ENCODE data around the gene TEP1. TPM values are rescaled to one million over a fixed set of nuclear protein-coding genes. Genes with fewer than 3 reads are reported as not detected.

The TEP1 gene
- total RNA-seq, 1 donor from 2014 or later: 28.5 TPM

GRCh38 chr14:20435582-20436362, 22.5 kb upstream of the TEP1 start, which contains the start of gene KLHL33:
TSS of gene KLHL33 (minus strand) at chr14:20436166. CDS start at chr14:20435811, 355 bp downstream.
- H3K4me1 Mint-ChIP-seq (ENCODE audit: low read depth): no peaks in the 10 kb centered on the region
- no peak within 1 kb of the TSS for H3K27ac Mint-ChIP-seq
- no peak for TF ChIP-seq CTCF (IDR thresholded peaks at IDR 0.05; ENCODE audit: unreplicated experiment)
- no peak for DNase-seq (ENCODE audit: low spot score, unreplicated experiment)
- H3K9me3 Mint-ChIP-seq (ENCODE audit: low read depth): no peaks in the 10 kb centered on the region
- no peaks in the 10 kb centered on the region for H3K36me3 Mint-ChIP-seq (ENCODE audit: insufficient read depth)
- H3K4me3 Mint-ChIP-seq (ENCODE audit: low read depth): no peak within 1 kb of the TSS
- H3K27me3 Mint-ChIP-seq: peaks cover 15% of the 10 kb centered on the region

- Mint-ChIP-seq H3K9me3 (ENCODE audit: low read depth) (no peaks in the 10 kb centered on the region), H3K27me3 (peaks cover 15% of the 10 kb centered on the region), H3K4me3 (ENCODE audit: low read depth) (no peak overlapping the region), H3K4me1 (ENCODE audit: low read depth) (no peaks in the 10 kb centered on the region), H3K27ac (no peak overlapping the region), H3K36me3 (ENCODE audit: insufficient read depth) (no peaks in the 10 kb centered on the region)
- no peak for TF ChIP-seq CTCF (IDR thresholded peaks at IDR 0.05; ENCODE audit: unreplicated experiment)
- DNase-seq (ENCODE audit: low spot score, unreplicated experiment): no peak
These were observed 21.6 kb upstream of the TEP1 start for GRCh38 chr14:20434701-20435581.

GRCh38 chr14:20429801-20430669, 16.7 kb upstream of the TEP1 start:
- Mint-ChIP-seq H3K9me3 (ENCODE audit: low read depth) (no peaks in the 10 kb centered on the region), H3K36me3 (ENCODE audit: insufficient read depth) (no peaks in the 10 kb centered on the region), H3K4me3 (ENCODE audit: low read depth) (no peak overlapping the region), H3K4me1 (ENCODE audit: low read depth) (peaks cover 1% of the 10 kb centered on the region), H3K27ac (no peak overlapping the region), H3K27me3 (peaks cover 3% of the 10 kb centered on the region)
- TF ChIP-seq CTCF (IDR thresholded peaks at IDR 0.05; ENCODE audit: unreplicated experiment): no peak
- no peak for DNase-seq (ENCODE audit: low spot score, unreplicated experiment)

GRCh38 chr14:20428802-20429201, 15.5 kb upstream of the TEP1 start:
- Mint-ChIP-seq H3K27me3 (peaks cover 2% of the 10 kb centered on the region), H3K4me1 (ENCODE audit: low read depth) (peaks cover 3% of the 10 kb centered on the region)

More at GRCh38 chr14:20428802-20429201, 15.5 kb upstream of the TEP1 start:
- Mint-ChIP-seq H3K27ac (no peak overlapping the region), H3K36me3 (ENCODE audit: insufficient read depth) (no peaks in the 10 kb centered on the region), H3K9me3 (ENCODE audit: low read depth) (no peaks in the 10 kb centered on the region), H3K4me3 (ENCODE audit: low read depth) (no peak overlapping the region)
- no peak for DNase-seq (ENCODE audit: low spot score, unreplicated experiment)
- no peak for TF ChIP-seq CTCF (IDR thresholded peaks at IDR 0.05; ENCODE audit: unreplicated experiment)
